ENCODE results near the gene EMC10.

DNA sequence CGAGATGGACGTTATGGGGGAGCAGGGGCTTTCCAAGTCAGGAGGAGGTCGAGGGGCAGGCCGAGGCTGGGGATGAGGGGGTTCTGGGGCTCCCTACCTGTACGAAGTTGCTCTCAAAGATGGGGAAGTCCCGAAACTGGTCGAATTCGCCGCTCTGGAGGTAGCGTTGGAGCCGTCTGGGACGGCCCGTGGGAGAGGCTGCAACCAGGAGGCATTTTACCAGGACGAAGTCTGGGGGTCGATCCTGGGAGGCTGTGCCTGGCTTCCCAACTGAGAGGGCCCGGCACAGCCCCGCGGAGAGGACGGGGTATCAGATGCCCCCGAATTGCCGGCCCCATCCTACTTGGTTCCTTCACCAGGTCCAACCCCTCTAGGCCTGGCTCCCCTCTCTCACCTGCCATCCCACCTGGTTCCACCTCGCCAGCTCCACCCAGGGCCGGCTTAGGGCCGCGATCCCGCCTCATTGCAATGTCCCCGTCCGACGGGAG lies 527 bp upstream of the EMC10 start:
- TF ChIP-seq, protein P1, sequence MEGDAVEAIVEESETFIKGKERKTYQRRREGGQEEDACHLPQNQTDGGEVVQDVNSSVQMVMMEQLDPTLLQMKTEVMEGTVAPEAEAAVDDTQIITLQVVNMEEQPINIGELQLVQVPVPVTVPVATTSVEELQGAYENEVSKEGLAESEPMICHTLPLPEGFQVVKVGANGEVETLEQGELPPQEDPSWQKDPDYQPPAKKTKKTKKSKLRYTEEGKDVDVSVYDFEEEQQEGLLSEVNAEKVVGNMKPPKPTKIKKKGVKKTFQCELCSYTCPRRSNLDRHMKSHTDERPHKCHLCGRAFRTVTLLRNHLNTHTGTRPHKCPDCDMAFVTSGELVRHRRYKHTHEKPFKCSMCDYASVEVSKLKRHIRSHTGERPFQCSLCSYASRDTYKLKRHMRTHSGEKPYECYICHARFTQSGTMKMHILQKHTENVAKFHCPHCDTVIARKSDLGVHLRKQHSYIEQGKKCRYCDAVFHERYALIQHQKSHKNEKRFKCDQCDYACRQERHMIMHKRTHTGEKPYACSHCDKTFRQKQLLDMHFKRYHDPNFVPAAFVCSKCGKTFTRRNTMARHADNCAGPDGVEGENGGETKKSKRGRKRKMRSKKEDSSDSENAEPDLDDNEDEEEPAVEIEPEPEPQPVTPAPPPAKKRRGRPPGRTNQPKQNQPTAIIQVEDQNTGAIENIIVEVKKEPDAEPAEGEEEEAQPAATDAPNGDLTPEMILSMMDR (conservative IDR thresholded peaks at IDR 0.05; ENCODE audit: low read depth, low read length): no peak
- TF ChIP-seq EZH2phosphoT487 (IDR thresholded peaks at IDR 0.05; ENCODE audit: borderline replicate concordance, low read length) (no peak), EZH2 (IDR thresholded peaks at IDR 0.05; ENCODE audit: low read length, unreplicated experiment) (no peak)
